SJCRH30 (cell line): ENCODE data around the gene RPRD2. TPM values are rescaled to one million over a fixed set of nuclear protein-coding genes. Genes with fewer than 3 reads are reported as not detected.

Experiments
- DNase-seq, 2 experiments: peaks; one replicate each; pipeline ENCODE4 v3.0.0-alpha.2; 2015 to 2020
- H3K27ac ChIP-seq: fragments of 250-450 bp; sonication (Bioruptor Pico); 2 replicates; pipeline ENCODE4 v1.5.1; 2020; ENCODE audit warnings: mild to moderate bottlenecking, moderate library complexity
- H3K27me3 ChIP-seq: fragments of 250-450 bp; sonication (Bioruptor Pico); 2 replicates; pipeline ENCODE4 v1.5.1; 2020; ENCODE audit warnings: mild to moderate bottlenecking, moderate library complexity
- H3K36me3 ChIP-seq: fragments of 250-450 bp; sonication (Bioruptor Pico); 2 replicates; pipeline ENCODE4 v1.5.1; 2020; ENCODE audit warnings: mild to moderate bottlenecking, moderate library complexity
- H3K4me1 ChIP-seq: fragments of 250-450 bp; sonication (Bioruptor Pico); 2 replicates; pipeline ENCODE4 v1.5.1; 2020; ENCODE audit warnings: mild to moderate bottlenecking, moderate library complexity
- H3K4me3 ChIP-seq: fragments of 250-450 bp; sonication (Bioruptor Pico); 2 replicates; pipeline ENCODE4 v1.5.1; 2020; ENCODE audit warnings: mild to moderate bottlenecking, moderate library complexity
- H3K9me3 ChIP-seq: fragments of 250-450 bp; sonication (Bioruptor Pico); replicated peaks from 2 replicates; pipeline ENCODE4 v1.5.1; 2020; ENCODE audit warnings: mild to moderate bottlenecking, moderate library complexity
- total RNA-seq: library from RNA; depleted of rRNA; stranded (reverse); fragments of >200 nt; shearing (Covaris generic); gene quantifications from 2 replicates; pipeline ENCODE4 v1.2.3, GENCODE V29; 2014

Gene RPRD2
- total RNA-seq, 1 experiment from 2014 or later = 15.5 TPM

DNA sequence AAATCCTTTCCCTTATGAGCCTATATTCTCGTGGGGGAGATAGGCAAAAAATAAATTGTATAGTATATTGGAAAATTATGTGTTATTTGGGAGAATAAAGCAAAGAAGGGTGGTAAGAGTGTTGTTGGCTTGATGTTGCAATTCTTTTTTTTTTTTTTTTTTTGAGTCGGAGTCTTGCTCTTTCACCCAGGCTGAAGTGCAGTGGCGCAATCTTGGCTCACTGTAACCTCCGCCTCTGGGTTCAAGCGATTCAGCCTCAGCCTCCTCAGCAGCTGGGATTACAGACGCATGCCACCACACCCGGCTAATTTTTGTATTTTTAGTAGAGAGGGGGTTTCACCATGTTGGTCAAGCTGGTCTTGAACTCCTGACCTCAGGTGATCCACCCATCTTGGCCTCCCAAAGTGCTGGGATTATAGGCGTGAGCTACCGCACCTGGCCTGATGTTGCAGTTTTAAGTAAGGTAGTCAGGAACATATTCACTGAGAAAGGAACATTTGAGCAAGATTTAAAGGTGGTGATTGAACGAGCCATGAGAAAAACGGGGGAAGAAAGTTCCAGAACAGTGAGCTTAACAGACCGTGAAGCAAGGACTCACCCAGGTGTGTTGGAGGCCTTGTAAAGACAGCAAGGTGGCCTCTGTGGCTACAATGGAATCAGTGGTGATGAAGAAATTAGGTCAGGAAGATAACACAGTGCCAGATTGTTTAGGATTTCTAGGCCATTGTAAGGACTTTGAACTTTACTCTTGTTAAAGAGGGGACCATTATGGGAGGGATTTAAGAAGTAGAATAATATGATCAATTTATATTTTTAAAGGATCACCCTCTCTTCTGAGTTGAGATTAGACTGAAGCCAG lies 45.8 kb downstream of the RPRD2 start:
- no peak overlapping the region for H3K4me3 ChIP-seq
- no peaks in the 10 kb centered on the region for H3K27me3 ChIP-seq
- no peaks in the 10 kb centered on the region for H3K4me1 ChIP-seq
- H3K27ac ChIP-seq = no peak overlapping the region
- DNase-seq = no peak
- no peaks in the 10 kb centered on the region for H3K36me3 ChIP-seq
- no peaks in the 10 kb centered on the region for H3K9me3 ChIP-seq

DNA sequence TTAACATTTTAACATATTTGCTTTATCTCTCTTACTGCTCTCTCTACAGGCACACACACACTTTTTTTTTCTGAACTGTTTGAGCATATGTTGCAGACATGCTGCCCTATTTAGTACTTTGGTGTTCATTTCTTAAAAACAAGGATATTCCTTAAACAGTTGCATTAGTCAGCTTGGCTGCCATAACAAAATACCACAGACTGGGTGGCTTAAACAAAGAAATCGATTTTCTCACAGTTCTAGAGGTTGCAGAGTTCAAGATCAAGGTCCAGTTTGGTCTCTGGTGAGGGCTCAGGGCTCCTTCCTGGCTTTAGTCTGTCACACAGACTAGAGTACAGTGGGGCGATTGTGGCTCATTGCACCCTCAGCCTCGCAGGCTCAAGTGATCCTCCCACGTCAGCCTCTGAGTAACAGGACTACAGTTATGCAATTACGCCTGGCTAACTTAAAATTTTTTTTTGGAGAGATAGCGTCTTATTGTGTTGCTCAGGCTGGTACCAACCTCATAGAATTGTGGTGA lies 46.7 kb downstream of the RPRD2 start:
- H3K4me3 ChIP-seq = no peak overlapping the region
- H3K27me3 ChIP-seq = no peaks in the 10 kb centered on the region
- H3K36me3 ChIP-seq = no peaks in the 10 kb centered on the region
- H3K27ac ChIP-seq = no peak overlapping the region
- H3K4me1 ChIP-seq = no peaks in the 10 kb centered on the region
- H3K9me3 ChIP-seq = no peaks in the 10 kb centered on the region
- no peak for DNase-seq

DNA sequence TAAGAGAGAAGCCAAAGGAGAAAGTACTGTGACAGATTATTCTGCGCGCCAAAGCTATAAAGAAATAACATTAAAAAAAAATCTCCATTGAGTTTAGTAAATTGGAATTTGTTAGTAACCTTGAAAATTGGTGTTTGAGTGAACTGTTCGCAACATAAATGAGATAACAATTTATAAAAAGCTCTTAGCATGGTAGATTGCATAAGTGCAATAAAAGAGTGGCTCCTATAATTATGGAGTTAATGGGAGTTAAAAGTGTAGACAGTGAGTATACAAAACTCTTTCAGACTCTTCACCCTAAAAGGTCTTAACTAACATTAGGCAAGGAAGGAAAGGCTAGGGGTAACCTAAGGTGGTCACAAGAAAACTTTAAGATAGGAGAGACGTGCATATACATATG lies 50.6 kb downstream of the RPRD2 start:
- no peak overlapping the region for H3K4me3 ChIP-seq
- no peaks in the 10 kb centered on the region for H3K27me3 ChIP-seq
- no peaks in the 10 kb centered on the region for H3K9me3 ChIP-seq
- no peaks in the 10 kb centered on the region for H3K4me1 ChIP-seq
- DNase-seq = no peak
- no peaks in the 10 kb centered on the region; the same call in 1 of the 2 replicates for H3K36me3 ChIP-seq
- H3K27ac ChIP-seq = no peak overlapping the region

DNA sequence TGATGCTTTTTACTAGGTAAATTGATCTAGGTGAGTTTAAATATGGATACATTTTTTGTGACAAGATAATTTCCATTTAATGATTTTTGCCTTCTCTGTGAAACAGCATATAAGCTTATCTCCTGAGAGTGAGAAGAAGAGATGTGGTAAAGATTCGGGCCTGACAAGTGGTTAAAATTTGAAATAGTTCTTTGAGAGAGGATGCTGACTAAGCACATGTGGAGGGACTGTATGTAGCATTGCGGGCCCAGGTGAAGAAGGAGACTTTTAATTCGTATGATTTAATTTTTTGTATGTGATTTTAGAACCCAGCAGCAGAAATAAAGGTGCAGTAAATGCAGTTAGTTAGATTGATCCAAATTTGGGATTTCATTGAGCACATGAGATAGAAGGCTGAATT lies 51.9 kb downstream of the RPRD2 start:
- Histone ChIP-seq H3K4me1 (no peaks in the 10 kb centered on the region), H3K9me3 (no peaks in the 10 kb centered on the region), H3K27me3 (no peaks in the 10 kb centered on the region), H3K27ac (no peak overlapping the region), H3K36me3 (no peaks in the 10 kb centered on the region; the same call in 1 of the 2 replicates), H3K4me3 (no peak overlapping the region)
- no peak for DNase-seq

DNA sequence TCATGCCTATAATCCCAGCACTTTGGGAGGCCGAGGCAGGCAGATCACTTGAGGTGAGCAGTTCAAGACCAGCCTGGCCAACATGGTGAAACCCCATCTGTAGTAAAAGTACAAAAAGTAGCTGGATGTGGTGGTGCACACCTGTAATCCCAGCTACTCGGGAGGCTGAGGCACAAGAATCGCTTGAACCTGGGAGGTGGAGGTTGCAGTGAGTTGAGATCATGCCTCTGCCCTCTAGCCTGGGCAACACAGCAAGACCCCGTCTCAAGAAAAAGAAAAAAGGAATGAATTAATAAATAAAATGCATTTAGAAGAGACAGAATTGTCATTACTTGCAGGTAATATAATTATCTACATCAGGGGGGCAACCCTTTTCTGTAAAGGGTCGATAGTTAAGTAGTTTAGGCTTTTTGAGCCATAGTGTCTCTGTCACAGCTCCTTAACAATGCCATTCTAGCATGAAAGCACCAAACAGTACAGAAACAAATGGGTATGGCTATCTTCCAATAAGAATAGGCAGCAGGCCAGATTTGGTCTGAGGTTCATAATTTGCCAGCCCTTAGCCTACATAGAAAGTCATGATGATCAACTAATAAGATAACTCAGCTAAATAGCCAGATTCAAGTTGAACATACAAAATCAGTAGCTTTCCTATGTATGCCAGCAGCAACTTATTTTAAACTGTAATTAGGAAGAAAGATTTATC lies 56.8 kb downstream of the RPRD2 start:
- no peak for DNase-seq
- Histone ChIP-seq H3K36me3 (no peaks in the 10 kb centered on the region; the same call in 1 of the 2 replicates), H3K9me3 (no peaks in the 10 kb centered on the region), H3K4me1 (no peaks in the 10 kb centered on the region), H3K27ac (no peak overlapping the region), H3K27me3 (no peaks in the 10 kb centered on the region), H3K4me3 (no peak overlapping the region)

DNA sequence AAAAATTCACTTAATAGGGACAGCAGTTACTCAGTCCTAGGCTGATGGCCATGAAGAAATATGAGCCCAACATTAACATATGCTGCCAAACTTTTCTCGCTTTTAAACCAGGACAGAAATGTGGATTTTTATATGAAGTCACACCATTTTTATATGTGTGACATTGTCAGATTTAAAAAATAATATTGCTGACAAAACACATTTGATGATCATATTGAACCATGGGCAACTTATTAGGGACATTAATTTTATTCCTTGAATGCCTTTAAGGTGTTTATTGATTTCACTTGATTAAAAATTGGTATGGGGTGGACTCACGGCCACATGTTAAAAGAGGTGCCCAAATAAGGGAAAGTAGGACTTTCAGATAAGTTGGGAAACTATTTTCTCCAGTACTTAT lies 58.6 kb downstream of the RPRD2 start:
- Histone ChIP-seq H3K4me1 (no peaks in the 10 kb centered on the region), H3K36me3 (no peaks in the 10 kb centered on the region; the same call in 1 of the 2 replicates), H3K27ac (no peak overlapping the region), H3K9me3 (no peaks in the 10 kb centered on the region), H3K4me3 (no peak overlapping the region), H3K27me3 (no peaks in the 10 kb centered on the region)
- no peak for DNase-seq

DNA sequence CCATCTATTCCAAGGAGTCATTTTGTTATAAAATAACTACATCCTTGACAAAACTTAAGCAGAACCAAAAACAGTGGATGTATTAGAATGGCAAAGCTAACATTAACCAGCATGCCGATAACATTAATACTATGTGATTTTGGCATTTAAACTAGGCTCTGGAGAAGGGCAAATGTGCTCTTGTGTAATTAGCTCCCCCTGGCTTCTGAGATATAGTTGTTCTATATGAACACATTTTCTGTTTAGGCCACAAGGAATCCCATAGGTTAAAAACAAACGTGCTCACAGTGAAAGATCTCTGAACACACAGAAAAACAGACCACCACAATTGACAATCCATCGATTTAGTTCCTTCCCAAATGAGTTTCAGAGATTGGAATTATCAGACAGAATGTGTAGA lies 65.9 kb downstream of the RPRD2 start:
- no peak overlapping the region for H3K4me3 ChIP-seq
- no peak overlapping the region for H3K27ac ChIP-seq
- no peaks in the 10 kb centered on the region for H3K27me3 ChIP-seq
- no peaks in the 10 kb centered on the region for H3K4me1 ChIP-seq
- no peaks in the 10 kb centered on the region for H3K9me3 ChIP-seq
- H3K36me3 ChIP-seq = no peaks in the 10 kb centered on the region
- DNase-seq = no peak

DNA sequence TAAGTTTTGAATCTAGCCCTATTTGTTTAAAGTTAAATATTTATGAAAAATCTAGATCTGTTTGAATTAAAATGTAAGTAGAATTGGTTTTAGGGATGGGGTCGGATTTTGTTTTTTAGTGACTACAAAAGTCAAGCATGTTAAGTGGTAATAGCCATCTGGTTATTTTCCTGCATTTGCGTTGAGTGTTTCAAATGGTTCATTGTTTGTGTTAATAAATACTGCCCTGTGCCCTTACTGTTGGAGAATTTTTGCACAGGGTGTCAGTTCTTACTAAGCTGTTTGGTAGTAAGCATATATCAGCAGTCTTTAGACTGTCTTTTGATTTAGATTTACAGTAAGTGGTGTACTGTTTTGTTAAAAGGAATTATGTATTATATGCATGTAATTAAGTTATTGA lies 77.2 kb downstream of the RPRD2 start:
- Histone ChIP-seq H3K27me3 (no peaks in the 10 kb centered on the region), H3K27ac (no peak overlapping the region), H3K4me3 (no peak overlapping the region), H3K4me1 (no peaks in the 10 kb centered on the region), H3K36me3 (peaks cover 15% of the 10 kb centered on the region), H3K9me3 (no peaks in the 10 kb centered on the region)
- no peak for DNase-seq

DNA sequence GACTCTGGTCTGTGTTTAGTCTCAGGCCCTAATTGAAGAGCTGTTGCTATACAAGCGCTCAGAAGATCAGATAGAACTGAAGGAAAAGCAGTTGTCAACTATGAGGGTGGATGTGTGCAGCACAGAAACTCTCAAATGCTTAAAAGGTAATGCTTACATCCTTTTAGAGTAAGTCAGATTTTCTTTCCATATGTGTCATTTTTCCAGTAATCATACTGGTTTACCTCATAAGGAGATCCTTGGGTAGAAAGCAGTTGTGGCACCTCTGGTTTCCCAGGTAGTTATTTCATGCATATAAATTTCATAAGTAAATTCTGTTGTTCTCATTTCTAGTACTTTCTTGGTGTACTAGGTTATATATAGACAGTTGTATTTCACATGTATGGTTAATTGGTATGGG lies 80.3 kb downstream of the RPRD2 start:
- Histone ChIP-seq H3K36me3 (peaks cover 20% of the 10 kb centered on the region), H3K4me1 (no peaks in the 10 kb centered on the region)

DNA sequence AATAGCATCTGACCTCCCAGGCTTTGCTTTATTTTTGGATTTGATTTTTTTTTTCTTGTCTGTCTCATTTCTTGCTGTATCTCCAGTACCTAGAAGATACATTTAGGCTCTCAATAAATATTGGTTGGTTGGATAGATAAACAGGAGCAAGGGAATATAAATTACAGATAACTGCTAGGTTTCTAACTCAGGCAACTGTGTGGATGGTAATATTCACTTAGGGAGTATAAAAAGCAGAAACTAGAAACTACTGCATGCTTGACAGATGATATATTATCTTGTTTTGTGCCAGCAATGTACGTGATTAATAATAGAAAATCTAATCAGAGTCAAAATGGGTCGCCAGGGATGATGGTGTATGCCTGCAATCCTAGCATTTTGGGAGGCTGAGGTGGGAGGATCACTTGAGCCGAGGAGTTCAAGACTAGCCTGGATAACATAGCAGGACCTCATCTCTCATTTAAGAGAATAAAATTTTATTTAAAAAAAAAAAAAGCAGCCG lies 92.2 kb downstream of the RPRD2 start:
- no peak for DNase-seq
- Histone ChIP-seq H3K27me3 (no peaks in the 10 kb centered on the region), H3K36me3 (peaks cover 19% of the 10 kb centered on the region; the same call in 1 of the 2 replicates), H3K27ac (no peak overlapping the region), H3K4me3 (no peak overlapping the region), H3K9me3 (no peaks in the 10 kb centered on the region), H3K4me1 (no peaks in the 10 kb centered on the region)

More for the DNA sequence above, 80.3 kb downstream of the RPRD2 start:
- no peak for DNase-seq
- Histone ChIP-seq H3K27ac (no peak overlapping the region), H3K9me3 (no peaks in the 10 kb centered on the region), H3K4me3 (no peak overlapping the region), H3K27me3 (no peaks in the 10 kb centered on the region)

DNA sequence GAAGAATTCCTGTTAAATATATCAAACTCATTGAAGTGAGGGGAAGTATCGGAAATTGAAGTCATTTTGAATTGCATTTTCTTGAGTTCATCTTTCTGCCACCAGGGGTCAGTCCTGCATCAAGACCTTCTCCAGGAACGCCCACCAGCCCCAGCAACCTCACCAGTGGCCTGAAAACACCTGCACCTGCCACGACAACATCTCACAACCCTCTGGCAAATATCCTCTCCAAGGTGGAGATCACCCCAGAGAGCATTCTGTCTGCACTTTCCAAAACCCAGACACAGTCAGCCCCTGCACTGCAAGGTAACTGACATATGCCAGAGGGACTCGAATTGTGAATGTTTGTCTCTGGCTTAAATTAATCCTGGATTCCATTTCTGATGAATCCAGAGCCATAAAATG lies 100.5 kb downstream of the RPRD2 start:
- Histone ChIP-seq H3K9me3 (no peaks in the 10 kb centered on the region), H3K36me3 (peaks cover 26% of the 10 kb centered on the region)
- DNase-seq = peak; percentile 61 to 70

DNA sequence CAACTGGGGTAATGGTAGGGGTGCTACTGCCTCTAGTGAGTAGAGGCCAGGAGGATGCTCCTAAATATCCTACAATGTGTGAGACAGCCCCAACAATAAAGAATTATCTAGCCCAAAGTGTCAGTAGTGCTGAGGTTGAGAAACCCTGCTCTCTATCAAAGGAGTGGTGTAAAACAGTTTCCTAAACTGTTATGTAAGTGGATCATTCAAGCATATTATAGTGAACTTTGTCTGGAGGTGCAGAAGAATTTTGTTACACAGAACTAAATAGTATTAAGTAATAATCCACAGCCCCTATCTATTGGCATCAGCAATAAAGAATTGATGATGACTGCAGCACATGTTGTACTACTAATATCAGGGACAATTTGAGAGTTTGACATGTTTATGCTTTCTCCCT lies 103.0 kb downstream of the RPRD2 start:
- Histone ChIP-seq H3K27ac (no peak overlapping the region), H3K9me3 (no peaks in the 10 kb centered on the region)
- no peak for DNase-seq

More for the DNA sequence above, 100.5 kb downstream of the RPRD2 start:
- Histone ChIP-seq H3K27me3 (no peaks in the 10 kb centered on the region), H3K4me3 (no peak overlapping the region), H3K27ac (no peak overlapping the region), H3K4me1 (no peaks in the 10 kb centered on the region)

DNA sequence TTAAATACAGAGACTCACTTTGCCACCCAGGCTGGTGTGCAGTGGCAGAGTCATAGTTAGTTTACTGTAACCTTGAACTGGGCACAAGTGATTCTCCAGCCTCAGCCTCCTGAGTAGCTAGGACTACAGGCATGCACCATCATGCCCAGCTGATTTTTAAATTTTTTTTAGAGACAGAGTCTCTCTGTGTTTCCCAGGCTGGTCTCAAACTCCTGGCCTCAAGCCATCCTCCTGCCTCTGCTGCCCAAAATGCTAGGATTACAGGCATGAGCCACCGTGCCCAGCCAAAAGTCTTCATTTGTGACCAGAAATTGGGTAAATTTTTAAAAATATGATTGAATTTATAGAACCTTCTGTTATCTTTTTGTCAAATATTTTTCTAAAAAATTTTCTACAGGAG lies 105.3 kb downstream of the RPRD2 start:
- Histone ChIP-seq H3K27ac (no peak overlapping the region), H3K27me3 (no peaks in the 10 kb centered on the region), H3K4me1 (no peaks in the 10 kb centered on the region), H3K36me3 (peaks cover 36% of the 10 kb centered on the region), H3K4me3 (no peak overlapping the region), H3K9me3 (no peaks in the 10 kb centered on the region)
- DNase-seq = no peak

More for the DNA sequence above, 103.0 kb downstream of the RPRD2 start:
- no peaks in the 10 kb centered on the region for H3K4me1 ChIP-seq
- no peaks in the 10 kb centered on the region for H3K27me3 ChIP-seq
- no peak overlapping the region for H3K4me3 ChIP-seq
- H3K36me3 ChIP-seq = peaks cover 29% of the 10 kb centered on the region

DNA sequence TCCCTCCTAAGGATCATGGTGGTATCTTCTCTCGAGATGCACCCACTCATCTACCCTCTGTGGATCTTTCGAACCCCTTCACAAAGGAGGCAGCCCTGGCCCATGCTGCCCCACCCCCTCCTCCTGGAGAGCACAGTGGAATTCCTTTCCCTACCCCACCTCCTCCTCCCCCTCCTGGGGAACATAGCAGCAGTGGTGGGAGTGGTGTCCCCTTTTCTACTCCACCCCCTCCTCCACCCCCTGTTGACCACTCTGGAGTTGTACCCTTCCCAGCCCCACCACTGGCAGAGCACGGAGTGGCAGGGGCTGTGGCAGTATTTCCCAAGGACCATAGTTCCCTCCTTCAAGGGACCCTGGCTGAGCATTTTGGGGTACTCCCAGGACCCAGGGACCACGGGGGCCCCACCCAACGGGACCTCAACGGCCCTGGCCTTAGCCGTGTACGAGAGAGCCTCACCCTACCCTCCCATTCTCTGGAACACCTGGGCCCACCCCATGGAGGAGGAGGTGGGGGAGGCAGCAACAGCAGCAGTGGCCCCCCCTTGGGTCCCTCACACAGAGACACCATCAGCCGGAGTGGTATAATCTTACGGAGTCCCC lies 108.8 kb downstream of the RPRD2 start:
- no peak overlapping the region for H3K27ac ChIP-seq
- H3K4me1 ChIP-seq = no peaks in the 10 kb centered on the region
- DNase-seq = no peak
- H3K27me3 ChIP-seq = no peaks in the 10 kb centered on the region
- no peak overlapping the region for H3K4me3 ChIP-seq
- no peaks in the 10 kb centered on the region for H3K9me3 ChIP-seq
- peaks cover 23% of the 10 kb centered on the region for H3K36me3 ChIP-seq

DNA sequence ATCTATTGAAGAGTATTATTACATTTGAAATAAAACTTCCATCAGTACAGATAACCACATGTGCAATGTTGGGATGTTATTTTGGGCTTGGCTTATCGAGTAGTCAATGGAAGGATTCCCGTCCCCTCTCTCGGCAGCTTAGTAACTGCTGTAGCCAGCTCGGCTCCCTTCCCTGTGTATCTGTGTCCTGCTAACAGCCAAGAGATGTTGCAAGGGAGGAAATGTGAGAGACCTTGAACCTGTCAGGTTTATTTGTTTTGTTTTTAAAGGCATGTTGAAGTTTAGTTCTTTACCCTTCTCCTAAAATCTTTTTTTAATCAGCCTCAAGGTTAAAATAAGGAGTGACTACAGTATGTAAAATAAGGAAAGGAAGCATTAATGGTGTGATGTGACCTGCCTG lies 109.7 kb downstream of the RPRD2 start:
- Histone ChIP-seq H3K36me3 (peaks cover 23% of the 10 kb centered on the region), H3K27ac (no peak overlapping the region), H3K4me3 (no peak overlapping the region), H3K4me1 (no peaks in the 10 kb centered on the region), H3K9me3 (no peaks in the 10 kb centered on the region), H3K27me3 (no peaks in the 10 kb centered on the region)
- no peak for DNase-seq
